GM21360 (cell line): Measurements from ENCODE around the gene PPOX.

Source experiments
- ATAC-seq: cut with Tn5 transposase; IDR thresholded peaks from one replicate; pipeline ENCODE4 v1.9.1; 2021; ENCODE audit warnings: mild to moderate bottlenecking, moderate library complexity; ENCODE audit not compliant: unreplicated experiment

The PPOX gene

DNA sequence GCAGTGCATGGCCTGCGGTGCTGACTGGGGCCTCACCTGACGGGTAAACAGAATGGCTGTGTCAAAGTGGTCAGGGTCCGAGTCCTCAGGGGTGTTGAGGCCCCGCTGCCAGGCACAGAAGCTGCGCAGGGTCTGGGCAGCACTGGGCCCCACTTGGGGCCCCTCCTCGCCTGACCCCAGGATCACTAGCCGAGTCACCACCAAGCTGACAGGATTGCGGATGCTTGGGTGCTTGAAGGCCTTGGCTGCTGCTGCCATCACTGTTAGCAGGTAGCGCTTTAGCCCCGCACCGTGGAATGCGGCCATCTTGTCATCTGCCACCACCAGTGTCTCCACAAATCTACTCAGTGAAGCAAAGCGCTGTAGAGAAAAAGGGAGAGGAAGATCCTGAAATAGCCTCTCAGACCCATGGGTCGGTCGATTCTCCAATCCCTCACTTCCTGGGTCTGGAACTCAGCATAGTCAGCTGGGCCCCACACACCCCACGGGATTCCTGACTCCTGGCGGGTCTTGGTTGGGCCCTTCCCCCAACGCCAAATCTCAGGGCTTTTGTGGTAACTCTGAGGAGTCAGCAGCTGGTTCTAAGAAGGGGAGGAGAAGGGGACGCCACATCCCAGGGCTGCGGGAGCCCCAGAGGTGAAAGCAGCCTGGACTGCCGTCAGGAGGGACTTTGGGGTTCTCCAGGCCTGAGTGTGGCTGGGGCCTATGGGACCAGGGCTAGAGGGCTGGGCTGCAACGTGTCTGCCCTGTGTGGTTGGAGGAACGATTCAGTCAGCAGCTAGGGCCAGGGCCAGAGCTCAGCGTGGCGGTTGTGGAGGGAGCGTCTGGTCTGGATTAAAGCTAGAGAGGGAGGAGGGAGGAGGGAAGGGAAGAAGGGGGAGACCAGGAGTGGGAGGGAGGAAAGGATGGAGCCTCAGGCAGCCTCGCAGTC is 30.6 kb downstream of the PPOX start:
- ATAC-seq, result no peak

DNA sequence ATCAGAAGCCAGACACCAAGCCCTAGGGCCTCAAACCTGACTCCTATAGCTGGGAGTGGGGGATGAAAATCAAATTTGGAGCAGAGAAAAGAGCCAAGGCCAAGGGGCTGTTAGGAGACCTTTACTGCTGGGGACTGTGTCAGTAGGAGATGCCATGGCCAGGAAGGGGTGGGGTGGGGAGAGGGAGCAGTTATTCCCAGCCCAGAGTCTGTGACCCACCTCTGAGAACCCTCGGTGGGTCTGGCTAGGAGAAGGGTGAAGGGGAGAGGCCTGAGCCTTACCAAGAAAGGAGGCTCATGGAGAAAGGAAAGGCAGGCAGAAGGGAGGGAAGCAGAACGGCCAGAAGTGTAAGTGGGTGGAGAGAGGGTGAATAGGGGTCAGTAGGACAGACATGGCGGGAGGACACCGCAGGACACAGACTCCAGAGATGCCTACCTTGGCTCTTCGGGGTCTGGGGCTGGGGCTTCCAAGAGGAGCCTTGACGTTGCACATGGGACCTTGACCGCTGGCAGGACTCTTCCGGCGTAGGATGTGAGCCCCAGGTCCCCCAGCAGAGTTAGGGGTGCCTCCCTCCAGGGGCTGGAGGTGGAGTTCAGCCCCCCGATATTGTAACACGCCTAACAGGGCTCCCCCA is 31.5 kb downstream of the PPOX start:
- ATAC-seq, result no peak

DNA sequence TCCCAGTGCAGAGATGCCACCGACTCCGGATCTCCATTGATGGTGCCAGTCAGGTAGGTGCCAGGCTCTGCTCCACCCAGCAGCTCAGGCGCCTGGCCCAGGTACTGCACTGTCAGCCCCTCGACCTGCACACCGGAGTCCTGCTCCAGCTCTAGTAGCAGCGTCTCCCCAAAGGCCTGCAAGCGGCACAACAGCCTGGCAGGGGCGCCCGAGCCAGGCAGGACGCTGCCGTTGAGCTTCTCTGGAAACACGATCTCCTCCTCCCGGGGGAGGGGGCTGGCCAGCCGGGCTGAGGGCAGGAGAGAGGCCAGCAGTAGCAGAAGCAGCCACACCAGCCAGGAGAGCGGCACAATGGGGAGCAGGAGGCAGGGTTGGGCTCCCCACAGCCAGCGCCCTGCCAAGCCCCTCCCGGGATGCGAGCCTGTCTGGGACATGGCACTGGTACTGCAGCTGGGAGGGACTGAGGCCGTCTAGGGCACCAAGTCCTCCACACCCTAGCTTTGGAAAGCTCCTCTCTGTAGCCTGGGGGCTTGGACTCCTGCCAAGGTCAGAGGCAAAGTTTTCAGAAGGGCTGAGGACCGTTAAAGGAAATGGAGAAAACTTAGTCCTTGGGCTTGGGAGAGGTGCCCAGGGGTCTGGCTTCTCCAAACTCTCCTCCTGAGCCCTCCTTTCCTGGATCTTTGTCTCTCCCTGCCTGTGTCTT is 32.1 kb downstream of the PPOX start:
- no peak for ATAC-seq

DNA sequence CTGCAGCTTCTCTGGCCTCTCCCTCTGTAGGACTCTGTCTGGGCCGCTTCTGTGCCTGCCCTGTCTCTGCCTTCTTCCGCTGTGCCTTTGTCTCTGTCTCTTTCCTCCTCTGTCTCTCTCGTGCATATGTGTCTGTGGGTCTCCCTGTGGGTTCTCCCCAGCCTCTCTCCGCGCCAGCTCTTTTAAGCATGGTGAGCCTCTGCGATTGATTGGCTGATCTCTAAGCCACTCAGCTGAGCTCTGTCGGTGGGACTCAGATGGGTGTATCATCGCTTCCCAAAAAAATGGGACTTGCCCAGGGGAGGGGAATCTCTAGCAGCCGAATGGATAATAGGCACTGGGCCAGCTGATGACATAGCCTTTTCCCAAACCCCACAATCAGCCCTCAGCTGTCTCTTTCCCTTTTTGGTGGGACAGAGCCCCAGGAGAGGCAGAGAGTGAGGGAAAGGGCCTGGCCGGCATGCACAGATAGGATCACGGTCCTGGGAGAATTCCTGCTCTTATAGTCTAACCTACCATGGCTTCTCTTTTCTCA is 32.7 kb downstream of the PPOX start, which contains the start of gene ADAMTS4:
Gene ADAMTS4, minus strand, starts transcription at position 158 of the 535 bp plus-strand sequence. CDS start 427 bp downstream, outside the sequence.
- ATAC-seq, result no peak

DNA sequence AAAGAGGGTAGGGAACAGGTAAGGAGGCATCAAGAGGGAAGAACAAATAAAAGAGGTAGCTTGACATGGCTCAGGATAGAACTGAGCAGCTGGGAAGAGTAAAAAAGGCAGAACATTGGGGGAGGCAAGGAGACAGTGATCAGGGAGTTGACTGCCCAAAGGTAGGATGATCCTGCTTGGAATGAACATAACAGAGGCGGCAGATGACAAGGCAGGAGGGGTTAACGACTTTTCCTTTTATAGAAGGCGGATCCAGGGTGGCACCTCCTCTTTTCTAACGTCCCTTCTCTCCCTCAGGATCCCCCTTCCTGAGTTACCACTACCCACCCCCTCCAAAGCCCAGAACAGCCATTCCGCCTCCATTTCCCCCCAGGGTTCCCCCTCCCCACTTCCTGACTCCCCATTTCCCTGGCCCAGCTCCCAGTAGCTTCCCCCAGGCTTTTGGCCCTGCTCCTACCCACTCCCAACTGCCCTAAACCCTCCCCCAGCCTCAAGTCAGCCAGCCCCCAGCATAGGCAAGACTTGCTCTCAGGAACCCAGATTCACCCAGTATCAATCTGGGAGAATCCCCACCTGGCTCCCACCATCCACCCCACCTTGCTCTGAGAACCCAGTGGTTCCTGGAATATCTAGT is 33.4 kb downstream of the PPOX start:
- ATAC-seq, result no peak

DNA sequence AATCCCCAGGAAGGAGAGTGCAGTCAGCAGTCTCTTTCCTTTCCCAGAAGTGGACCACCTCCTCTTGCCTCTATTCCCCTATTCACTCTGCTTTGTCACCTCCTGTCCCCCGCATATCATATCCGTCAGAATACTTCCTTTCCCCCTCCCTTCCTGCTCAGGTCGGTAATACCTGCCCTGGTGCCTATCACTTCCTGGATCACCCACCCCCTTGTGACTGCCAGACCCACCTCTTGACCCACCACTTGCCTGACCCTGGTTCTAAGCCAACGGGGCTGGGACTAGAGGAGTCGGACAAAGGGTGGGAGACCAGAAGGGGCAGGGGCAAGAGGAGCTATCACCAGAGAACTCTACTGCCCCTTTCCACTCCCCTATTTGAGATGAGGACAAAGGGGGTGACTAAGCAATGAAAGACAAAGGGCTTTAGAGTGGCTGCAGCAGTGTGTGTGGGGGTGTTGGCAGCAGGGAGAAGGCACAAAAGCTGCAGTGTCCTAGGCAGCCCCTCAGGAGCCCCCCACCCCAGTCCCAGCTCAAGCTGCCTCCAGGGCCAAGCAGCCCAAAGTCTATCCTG is 34.3 kb downstream of the PPOX start:
- no peak for ATAC-seq

DNA sequence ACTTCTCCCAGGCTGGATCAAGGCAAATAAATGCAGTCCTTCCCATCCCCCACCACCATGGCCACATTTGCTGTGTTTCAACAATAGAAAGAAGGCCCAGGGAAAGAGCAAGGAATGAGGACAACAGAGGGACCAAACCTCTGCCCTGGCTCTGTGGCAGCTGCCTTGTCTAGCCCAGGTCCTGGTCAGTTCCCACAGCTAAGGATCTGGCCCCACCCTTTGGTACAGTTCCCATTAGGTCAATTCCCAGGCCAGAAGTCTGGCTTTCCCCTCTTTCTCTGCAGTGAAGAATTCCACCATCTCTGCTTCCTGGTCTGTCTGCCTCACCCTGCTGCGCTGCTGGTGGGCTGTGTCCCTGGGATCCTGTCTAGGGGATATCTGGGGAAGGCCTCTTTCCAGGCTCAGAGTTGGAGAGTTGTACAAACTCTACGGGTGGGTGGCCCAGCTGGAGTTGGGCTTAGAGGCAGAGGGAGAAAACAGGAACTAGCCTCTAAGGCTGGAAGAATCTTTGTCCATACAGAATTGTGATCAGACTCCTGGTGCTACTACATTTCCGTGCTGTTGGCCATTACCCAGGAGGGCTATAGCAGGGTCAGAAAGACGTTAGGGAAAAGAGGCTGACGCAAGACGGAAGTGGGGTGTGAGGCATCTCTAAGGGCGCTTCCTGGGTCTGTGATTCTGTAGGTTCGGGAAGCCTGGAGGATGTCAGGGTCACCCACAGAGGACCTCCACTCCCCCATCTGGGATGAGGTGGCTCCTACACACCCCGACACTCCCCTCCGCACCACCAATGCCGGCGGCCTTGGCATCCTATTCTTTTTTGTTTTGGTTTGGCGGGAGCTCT is 35.0 kb downstream of the PPOX start:
- no peak for ATAC-seq

DNA sequence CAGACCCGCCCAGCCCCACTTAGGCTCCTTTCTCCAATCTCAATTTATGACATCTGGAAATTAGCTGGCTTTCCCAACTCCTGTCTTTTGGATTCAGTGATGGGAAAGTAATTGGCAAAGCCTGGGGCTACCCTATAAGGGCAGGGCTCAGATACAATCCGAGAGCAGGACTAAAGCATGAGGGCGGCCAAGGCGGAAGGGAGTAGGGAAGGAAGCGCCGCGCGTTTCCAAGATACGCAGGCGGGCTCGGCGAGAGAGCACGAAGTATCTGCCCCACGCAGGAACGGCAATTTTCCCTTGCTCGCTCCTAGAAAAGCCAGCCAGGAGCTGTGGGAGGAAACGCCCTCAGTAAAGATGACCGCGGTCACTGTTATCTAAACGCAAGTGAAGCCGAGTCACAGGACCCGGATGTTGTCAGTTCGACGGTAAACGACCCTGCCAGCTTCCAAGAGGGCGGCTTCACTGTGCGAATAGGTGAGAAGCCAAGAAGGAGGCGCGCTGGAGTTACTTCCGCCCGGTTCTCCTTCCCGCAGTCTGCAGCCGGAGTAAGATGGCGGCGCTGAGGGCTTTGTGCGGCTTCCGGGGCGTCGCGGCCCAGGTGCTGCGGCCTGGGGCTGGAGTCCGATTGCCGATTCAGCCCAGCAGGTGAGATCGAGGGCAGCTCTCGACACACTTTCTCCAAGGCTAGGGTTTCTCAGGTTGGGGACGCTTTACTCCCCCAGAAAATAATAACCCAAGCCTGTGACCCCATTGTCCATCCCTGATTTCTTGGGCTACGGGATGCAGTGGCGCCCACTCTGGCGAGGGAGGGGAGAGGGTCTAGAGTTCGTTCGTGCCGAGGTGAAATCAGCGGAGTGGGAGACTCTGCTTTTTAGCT is 35.8 kb downstream of the PPOX start, which contains the start of gene NDUFS2:
Gene NDUFS2, plus strand, starts transcription at position 532 of the 877 bp plus-strand sequence. Its CDS starts 19 bp downstream, at position 551.
- peak; percentile 88 for ATAC-seq

DNA sequence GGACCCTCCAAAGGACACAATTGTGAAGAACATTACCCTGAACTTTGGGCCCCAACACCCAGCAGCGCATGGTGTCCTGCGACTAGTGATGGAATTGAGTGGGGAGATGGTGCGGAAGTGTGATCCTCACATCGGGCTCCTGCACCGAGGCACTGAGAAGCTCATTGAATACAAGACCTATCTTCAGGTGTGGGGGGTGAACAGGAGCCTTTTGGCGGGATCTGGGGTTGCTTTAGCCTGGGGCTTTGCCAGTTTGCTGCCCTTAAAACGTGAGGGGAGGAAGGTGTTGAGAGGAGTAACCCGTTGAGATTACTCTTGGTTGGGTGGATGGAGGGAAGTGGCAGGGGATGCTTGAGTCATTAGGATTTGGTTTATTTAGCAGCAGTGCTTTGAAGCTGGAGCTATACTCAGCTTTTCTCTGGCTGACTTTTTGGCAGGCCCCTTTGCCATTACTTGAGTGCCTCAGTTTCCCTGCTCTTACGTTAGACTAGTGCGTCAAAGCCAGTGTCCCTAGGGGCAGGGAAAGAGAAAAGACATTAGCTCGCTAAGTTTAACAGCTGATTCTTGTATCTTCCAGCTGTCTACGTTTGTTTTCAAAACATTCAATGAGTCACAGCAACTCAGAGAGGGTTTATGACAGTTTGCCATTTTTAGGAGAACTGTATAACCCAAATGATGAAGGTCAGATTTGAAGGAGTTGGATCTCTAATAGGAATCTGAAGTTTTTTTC is 40.4 kb downstream of the PPOX start:
- no peak for ATAC-seq

DNA sequence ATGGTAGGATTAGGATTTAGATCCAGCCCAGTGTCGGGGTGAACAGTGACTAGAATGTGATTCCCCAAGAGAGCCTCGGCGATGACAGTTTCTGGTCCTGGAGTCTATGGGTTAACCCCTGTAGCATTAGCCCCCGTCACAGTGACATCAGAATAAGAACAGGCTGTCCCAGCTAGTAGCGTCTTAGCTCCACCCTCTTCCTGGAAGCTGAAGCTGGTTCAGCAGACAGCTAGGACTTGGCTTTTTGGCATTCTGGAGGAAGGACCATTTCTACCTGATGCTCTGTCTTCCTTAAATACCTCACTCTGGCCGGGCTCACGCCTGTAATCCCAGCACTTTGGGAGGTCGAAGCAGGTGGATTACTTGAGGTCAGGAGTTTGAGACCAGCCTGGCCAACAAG is 40.9 kb downstream of the PPOX start:
- no peak for ATAC-seq

DNA sequence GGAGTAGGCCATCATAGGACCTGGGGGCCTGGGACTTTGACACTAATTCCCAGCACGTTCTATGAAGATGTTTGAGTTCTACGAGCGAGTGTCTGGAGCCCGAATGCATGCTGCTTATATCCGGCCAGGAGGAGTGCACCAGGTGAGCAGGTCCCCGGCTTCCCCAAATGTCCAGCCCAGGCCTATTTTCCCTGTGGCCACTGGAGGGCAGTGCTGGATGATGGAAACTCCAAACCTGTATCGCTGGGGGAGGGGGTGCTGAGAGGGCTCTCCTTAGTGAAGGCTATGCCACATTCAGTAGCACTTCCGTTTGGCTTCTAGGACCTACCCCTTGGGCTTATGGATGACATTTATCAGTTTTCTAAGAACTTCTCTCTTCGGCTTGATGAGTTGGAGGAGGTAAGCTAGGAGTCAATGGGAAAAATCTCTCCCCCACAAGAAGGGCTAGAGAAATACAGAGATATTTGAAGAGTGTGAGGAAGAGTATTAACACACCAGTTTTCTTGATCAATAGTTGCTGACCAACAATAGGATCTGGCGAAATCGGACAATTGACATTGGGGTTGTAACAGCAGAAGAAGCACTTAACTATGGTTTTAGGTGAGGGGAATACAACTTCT is 43.7 kb downstream of the PPOX start:
- peak; percentile 59 for ATAC-seq

DNA sequence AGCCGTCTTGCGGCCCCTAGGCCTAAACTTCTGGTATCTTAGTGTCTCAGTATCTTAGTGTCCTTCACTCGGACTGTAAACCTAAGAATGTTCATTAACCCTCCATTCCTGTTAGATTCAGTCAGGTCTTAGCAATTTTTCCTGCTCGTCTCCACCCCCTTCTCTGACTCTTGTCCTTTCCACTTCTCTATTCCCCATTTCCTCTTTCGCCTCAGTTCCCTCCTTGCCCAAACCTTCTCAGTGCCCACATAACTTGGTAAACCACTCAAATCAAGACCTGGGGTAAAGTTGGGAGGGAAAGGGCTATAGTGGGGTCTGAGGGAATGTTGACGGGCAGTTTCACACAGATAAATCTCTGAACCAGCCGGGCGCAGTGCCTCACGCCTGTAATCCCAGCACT is 48.1 kb downstream of the PPOX start:
- no peak for ATAC-seq

DNA sequence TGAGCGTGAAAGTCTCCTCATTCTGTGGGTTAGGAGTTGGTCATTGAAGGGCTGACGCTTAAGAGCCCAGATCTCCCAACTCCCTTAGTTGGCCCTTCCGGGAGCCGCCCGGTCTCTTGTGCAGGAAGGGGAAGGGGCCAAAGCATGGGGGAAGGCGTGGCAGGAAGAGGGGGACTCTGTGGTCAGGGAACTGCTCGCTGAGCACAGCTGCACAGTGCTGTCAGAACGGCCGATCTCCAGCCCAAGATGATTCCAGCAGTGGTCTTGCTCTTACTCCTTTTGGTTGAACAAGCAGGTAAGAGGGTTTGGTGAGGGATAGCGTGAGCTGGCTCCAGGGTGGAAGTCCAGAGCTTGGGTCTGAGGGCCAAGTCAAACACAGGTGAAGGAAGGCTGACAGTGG is 48.9 kb downstream of the PPOX start, which contains the start of gene FCER1G:
Gene FCER1G, plus strand, starts transcription at position 220 of the 400 bp plus-strand sequence. Its CDS starts 27 bp downstream, at position 247.
- ATAC-seq, result no peak

DNA sequence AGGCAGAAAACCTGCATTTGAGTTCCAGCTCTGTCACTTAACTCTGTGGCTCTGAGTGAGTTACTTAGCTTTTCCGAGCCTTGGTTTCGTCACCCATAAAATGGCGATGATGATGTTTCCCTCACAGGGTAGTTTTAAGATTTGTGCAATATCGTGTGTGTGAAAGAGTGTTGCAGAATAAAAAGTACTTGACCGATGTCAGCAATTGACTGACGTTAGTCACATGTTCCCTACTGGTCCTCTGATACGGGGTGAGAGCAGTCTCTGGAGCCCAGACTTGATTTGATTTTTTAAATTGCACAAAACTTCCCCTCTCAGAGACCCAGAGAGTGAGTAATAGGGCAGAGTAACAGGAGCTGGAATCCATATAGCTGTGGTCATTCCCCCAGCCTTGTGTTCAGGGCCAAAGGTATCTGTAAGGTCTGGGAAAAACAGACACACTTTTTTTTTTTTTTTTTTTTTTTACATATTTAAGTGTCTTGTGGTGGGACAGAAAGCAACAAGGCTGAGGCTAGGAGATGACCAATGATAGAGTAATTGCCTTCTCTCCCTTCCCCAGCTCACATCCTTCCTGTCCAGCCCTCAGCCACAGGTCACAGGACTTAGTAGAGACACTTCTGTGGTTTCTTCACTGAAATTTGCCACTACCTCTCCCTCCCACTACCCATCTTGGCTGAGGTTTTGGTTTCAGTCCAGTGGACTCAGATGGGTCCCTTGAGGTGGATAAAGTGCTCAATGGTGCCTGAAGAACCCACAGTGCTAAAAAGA is 50.9 kb downstream of the PPOX start:
- ATAC-seq, result peak; percentile 75

DNA sequence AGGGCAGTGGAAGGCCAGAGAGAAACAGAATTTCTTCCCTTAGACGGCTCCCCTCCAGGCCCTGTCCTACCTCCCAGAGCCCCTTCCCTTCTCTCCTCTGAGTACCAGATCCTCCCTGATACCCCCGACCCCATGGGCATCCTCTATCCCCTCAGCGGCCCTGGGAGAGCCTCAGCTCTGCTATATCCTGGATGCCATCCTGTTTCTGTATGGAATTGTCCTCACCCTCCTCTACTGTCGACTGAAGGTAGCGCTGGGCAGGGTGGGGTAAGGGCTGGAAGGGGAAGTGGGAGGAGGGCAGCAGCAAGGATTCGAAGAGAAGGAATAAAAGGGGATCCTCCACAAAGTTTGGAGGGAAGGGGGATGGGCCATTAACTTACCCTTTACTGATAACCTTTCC is 51.6 kb downstream of the PPOX start:
- no peak for ATAC-seq

DNA sequence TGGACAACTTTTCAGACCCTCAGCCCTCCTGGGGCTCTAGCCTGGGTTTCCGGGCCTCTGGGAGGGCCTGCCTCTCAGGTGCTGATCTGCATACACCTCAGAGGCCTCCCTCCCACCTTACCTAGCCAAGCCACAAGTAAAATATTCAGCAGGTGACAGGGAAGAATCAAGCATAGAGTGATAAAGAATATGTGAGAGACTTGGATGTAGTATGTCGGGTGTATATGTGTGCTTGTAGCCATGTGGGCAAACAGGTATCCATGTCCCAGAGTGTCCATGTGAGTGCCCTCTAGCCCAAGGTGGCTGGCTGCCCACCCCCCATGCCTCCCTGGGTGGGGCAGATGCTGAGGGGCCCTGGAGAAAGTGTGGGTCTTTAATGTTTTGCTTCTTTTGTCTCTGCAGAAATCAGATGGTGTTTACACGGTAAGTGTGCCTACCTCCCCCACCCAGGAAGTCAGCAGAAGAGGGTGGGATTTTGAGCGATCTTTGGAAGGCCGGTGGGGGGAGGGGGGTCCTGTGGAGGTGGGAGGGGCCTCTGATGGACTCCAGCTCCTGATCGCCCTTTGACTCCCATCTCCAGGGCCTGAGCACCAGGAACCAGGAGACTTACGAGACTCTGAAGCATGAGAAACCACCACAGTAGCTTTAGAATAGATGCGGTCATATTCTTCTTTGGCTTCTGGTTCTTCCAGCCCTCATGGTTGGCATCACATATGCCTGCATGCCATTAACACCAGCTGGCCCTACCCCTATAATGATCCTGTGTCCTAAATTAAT is 52.3 kb downstream of the PPOX start:
- no peak for ATAC-seq
